ENCODE data around the gene TSPAN10.
"Not testable (repeated sequence)": the region's sequence is repeated elsewhere in the genome, so short reads cannot be mapped to it uniquely, and the experiment has no call there.

TSPAN10 gene

GRCh38 chr17:81664051-81664470 lies 27.1 kb downstream of the TSPAN10 start:
- no peak for DNase-seq (ENCODE audit: low spot score)

GRCh38 chr17:81665205-81666091 lies 28.5 kb downstream of the TSPAN10 start:
- peak; percentile 41 for DNase-seq (ENCODE audit: low spot score)

GRCh38 chr17:81666092-81666341 lies 29.0 kb downstream of the TSPAN10 start:
- DNase-seq (ENCODE audit: low spot score), result no peak

- peak; percentile 98 for DNase-seq (ENCODE audit: low spot score)
Measured at GRCh38 chr17:81666342-81667191, 29.6 kb downstream of the TSPAN10 start, which contains the start of the genes CCDC137 and OXLD1. TSS of gene CCDC137 (plus strand) at chr17:81666737. CDS start at chr17:81666767, 30 bp downstream. TSS of gene OXLD1 (minus strand) at chr17:81666605. CDS start at chr17:81666577, 28 bp downstream.

- no peak for DNase-seq (ENCODE audit: low spot score)
Measured at GRCh38 chr17:81667754-81668153, 30.8 kb downstream of the TSPAN10 start.

- DNase-seq (ENCODE audit: low spot score), result no peak
Measured at GRCh38 chr17:81672504-81672903, 35.5 kb downstream of the TSPAN10 start.

GRCh38 chr17:81672954-81673353 lies 36.0 kb downstream of the TSPAN10 start:
- no peak for DNase-seq (ENCODE audit: low spot score)

- no peak for DNase-seq (ENCODE audit: low spot score)
Measured at GRCh38 chr17:81673561-81674258, 36.7 kb downstream of the TSPAN10 start.

GRCh38 chr17:81675515-81676221 lies 38.7 kb downstream of the TSPAN10 start:
- not testable (repeated sequence) for DNase-seq (ENCODE audit: low spot score)

- no peak for DNase-seq (ENCODE audit: low spot score)
Measured at GRCh38 chr17:81676906-81677305, 39.9 kb downstream of the TSPAN10 start.

GRCh38 chr17:81680150-81680549 lies 43.2 kb downstream of the TSPAN10 start:
- DNase-seq (ENCODE audit: low spot score), result no peak

- DNase-seq (ENCODE audit: low spot score), result no peak
Measured at GRCh38 chr17:81681672-81682071, 44.7 kb downstream of the TSPAN10 start.

GRCh38 chr17:81682565-81683207 lies 45.7 kb downstream of the TSPAN10 start:
- no peak for DNase-seq (ENCODE audit: low spot score)

GRCh38 chr17:81683208-81683583 lies 46.2 kb downstream of the TSPAN10 start:
- DNase-seq (ENCODE audit: low spot score), result peak; percentile 37

- peak; percentile 99 for DNase-seq (ENCODE audit: low spot score)
Measured at GRCh38 chr17:81683584-81684441, 46.8 kb downstream of the TSPAN10 start, which contains the start of the genes ARL16 and HGS. TSS of gene ARL16 (minus strand) at chr17:81683797. CDS start at chr17:81683753, 44 bp downstream. TSS of gene HGS (plus strand) at chr17:81684011. CDS start at chr17:81684067, 56 bp downstream.

GRCh38 chr17:81684442-81684911 lies 47.5 kb downstream of the TSPAN10 start:
- DNase-seq (ENCODE audit: low spot score), result peak; percentile 89

GRCh38 chr17:81685108-81685507 lies 48.1 kb downstream of the TSPAN10 start:
- DNase-seq (ENCODE audit: low spot score), result peak; percentile 72

GRCh38 chr17:81686614-81687013 lies 49.6 kb downstream of the TSPAN10 start:
- DNase-seq (ENCODE audit: low spot score), result no peak

- no peak for DNase-seq (ENCODE audit: low spot score)
Measured at GRCh38 chr17:81687770-81688541, 51.0 kb downstream of the TSPAN10 start.

Data from AG20443 (cell line).